HepG2 (cell line): ENCODE data around the gene PRSS21. TPM values are rescaled to one million over a fixed set of nuclear protein-coding genes. Genes with fewer than 3 reads are reported as not detected.

Experiments
- BRD4 ChIP-seq: sonication (generic); formaldehyde crosslinking; IDR thresholded peaks from 2 replicates; pipeline ENCODE4 v1.4.0; 2020; ENCODE audit warnings: missing genetic modification reagents
- CBX5 ChIP-seq: sonication (generic); formaldehyde crosslinking; IDR thresholded peaks from 2 replicates; pipeline ENCODE4 v1.4.0; 2020; ENCODE audit warnings: missing genetic modification reagents, borderline replicate concordance
- ELF1 ChIP-seq: sonication (generic); formaldehyde crosslinking; IDR thresholded peaks from 2 replicates; pipeline ENCODE4 v1.4.0; 2020; ENCODE audit warnings: missing genetic modification reagents
- GATAD1 ChIP-seq: IDR thresholded peaks from 2 replicates; pipeline ENCODE4 v1.6.1; 2016; ENCODE audit warnings: missing genetic modification reagents, missing compliant biosample characterization
- HIVEP1 ChIP-seq: sonication (generic); formaldehyde crosslinking; IDR thresholded peaks from 2 replicates; pipeline ENCODE4 v1.4.0; 2020; ENCODE audit warnings: mild to moderate bottlenecking, missing genetic modification reagents
- HNRNPLL ChIP-seq: fragments of 200-400 bp; formaldehyde crosslinking; IDR thresholded peaks from 2 replicates; pipeline ENCODE4 v1.6.1; 2017; ENCODE audit warnings: mild to moderate bottlenecking, low read depth, low read length; ENCODE audit not compliant: poor library complexity, severe bottlenecking
- PAWR ChIP-seq: sonication (generic); formaldehyde crosslinking; IDR thresholded peaks from 2 replicates; pipeline ENCODE4 v1.4.0; 2020; ENCODE audit warnings: missing genetic modification reagents, mild to moderate bottlenecking, borderline replicate concordance
- SNAPC4 ChIP-seq: sonication (generic); formaldehyde crosslinking; IDR thresholded peaks from 2 replicates; pipeline ENCODE4 v1.4.0; 2020; ENCODE audit warnings: mild to moderate bottlenecking, missing genetic modification reagents
- TGIF2 ChIP-seq: IDR thresholded peaks from 2 replicates; pipeline ENCODE4 v1.6.1; 2016; ENCODE audit warnings: control low read depth, missing compliant biosample characterization
- YEATS2 ChIP-seq: sonication (generic); formaldehyde crosslinking; IDR thresholded peaks from 2 replicates; pipeline ENCODE4 v1.4.0; 2020; ENCODE audit warnings: missing genetic modification reagents, borderline replicate concordance
- ZNF318 ChIP-seq: sonication (generic); formaldehyde crosslinking; IDR thresholded peaks from 2 replicates; pipeline ENCODE4 v1.4.0; 2020; ENCODE audit warnings: mild to moderate bottlenecking, missing genetic modification reagents
- ZNF644 ChIP-seq: IDR thresholded peaks from 2 replicates; pipeline ENCODE4 v1.6.1; 2016; ENCODE audit warnings: low read depth
- ZNF788 ChIP-seq: sonication (generic); formaldehyde crosslinking; IDR thresholded peaks from 2 replicates; pipeline ENCODE4 v1.5.0; 2020; ENCODE audit warnings: mild to moderate bottlenecking, missing genetic modification reagents, borderline replicate concordance
- ZNF790 ChIP-seq: sonication (generic); formaldehyde crosslinking; IDR thresholded peaks from 2 replicates; pipeline ENCODE4 v1.8.0; 2022; ENCODE audit warnings: missing genetic modification reagents, mild to moderate bottlenecking, borderline replicate concordance
- polyA plus RNA-seq, 8 experiments: library from polyadenylated mRNA; depleted of rRNA in 3 of 8; stranded (reverse) in 7 of 8; unstranded in 1 of 8; fragments of >200 nt; fragmentation: Illumina TruSeq in 4 of 8; extraction: Trizol in 4 of 8; gene quantifications; 2 replicates each; pipeline versions ENCODE4 v1.2.1 to v1.2.3, GENCODE V29; 2011 to 2016; ENCODE audit warnings: low read depth in 4 of 8, missing spikeins in 1 of 8, mixed read lengths in 1 of 8; ENCODE audit not compliant: insufficient read depth in 1 of 8
- total RNA-seq, 5 experiments: library from RNA; depleted of rRNA; stranded (reverse); fragments of >200 nt; fragmentation: Illumina TruSeq; extraction: Trizol; gene quantifications; 2 replicates each; pipeline ENCODE4 v1.2.3, GENCODE V29; 2016; ENCODE audit warnings: low read depth in 1 of 5

Gene PRSS21
- total and polyA plus RNA-seq, 2 of the 13 experiments (the other 11 are each of a cell fraction or from before 2014, with no cell fraction given): not detected

- TF ChIP-seq HIVEP1 (peak; percentile 80; the same call in 1 of the 2 replicates), BRD4 (CRISPR knock-in tag) (peak; percentile 90), ELF1 (CRISPR knock-in tag) (peak; percentile 73), GATAD1 (peak; percentile 99), PAWR (CRISPR knock-in tag) (0 out of 2 replicates have a peak, but pooled peaks have one; percentile 40), ZNF644 (CRISPR knock-in tag) (0 out of 2 replicates have a peak, but pooled peaks have one; percentile 33), CBX5 (CRISPR knock-in tag) (peak; percentile 57), SNAPC4 (peak; percentile 81), TGIF2 (CRISPR knock-in tag) (no peak), ZNF790 (CRISPR knock-in tag) (0 out of 2 replicates have a peak, but pooled peaks have one; percentile 49), ZNF788 (CRISPR knock-in tag) (peak; percentile 92; the same call in 1 of the 2 replicates), YEATS2 (CRISPR knock-in tag) (peak; percentile 89; the same call in 1 of the 2 replicates), HNRNPLL (peak; percentile 51), ZNF318 (CRISPR knock-in tag) (no peak)
Measured at GRCh38 chr16:2867987-2868789, 51.2 kb downstream of the PRSS21 start (continued).
